ENCODE results near the gene PCDHA5. TPM values are rescaled to one million over a fixed set of nuclear protein-coding genes. Genes with fewer than 3 reads are reported as not detected.

Gene PCDHA5
- polyA plus RNA-seq, 1 donor from 2014 or later, result 1.4 TPM

- TF ChIP-seq RAD21 (conservative IDR thresholded peaks at IDR 0.05), result no peak
- TF ChIP-seq EZH2 (IDR thresholded peaks at IDR 0.05; ENCODE audit: borderline replicate concordance, insufficient read depth, low read length, poor library complexity, severe bottlenecking), result no peak
- TF ChIP-seq, protein P1, sequence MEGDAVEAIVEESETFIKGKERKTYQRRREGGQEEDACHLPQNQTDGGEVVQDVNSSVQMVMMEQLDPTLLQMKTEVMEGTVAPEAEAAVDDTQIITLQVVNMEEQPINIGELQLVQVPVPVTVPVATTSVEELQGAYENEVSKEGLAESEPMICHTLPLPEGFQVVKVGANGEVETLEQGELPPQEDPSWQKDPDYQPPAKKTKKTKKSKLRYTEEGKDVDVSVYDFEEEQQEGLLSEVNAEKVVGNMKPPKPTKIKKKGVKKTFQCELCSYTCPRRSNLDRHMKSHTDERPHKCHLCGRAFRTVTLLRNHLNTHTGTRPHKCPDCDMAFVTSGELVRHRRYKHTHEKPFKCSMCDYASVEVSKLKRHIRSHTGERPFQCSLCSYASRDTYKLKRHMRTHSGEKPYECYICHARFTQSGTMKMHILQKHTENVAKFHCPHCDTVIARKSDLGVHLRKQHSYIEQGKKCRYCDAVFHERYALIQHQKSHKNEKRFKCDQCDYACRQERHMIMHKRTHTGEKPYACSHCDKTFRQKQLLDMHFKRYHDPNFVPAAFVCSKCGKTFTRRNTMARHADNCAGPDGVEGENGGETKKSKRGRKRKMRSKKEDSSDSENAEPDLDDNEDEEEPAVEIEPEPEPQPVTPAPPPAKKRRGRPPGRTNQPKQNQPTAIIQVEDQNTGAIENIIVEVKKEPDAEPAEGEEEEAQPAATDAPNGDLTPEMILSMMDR (IDR thresholded peaks at IDR 0.05; ENCODE audit: poor library complexity, severe bottlenecking), result no peak
- no peak for TF ChIP-seq POLR2AphosphoS5 (IDR thresholded peaks at IDR 0.05)
- TF ChIP-seq MXI1 (conservative IDR thresholded peaks at IDR 0.05; ENCODE audit: poor library complexity, severe bottlenecking), result no peak
- no peak for TF ChIP-seq REST (IDR thresholded peaks at IDR 0.05; ENCODE audit: borderline replicate concordance)
- no peak for TF ChIP-seq TAF1 (IDR thresholded peaks at IDR 0.05; ENCODE audit: low read depth)
- no peak for TF ChIP-seq EP300 (conservative IDR thresholded peaks at IDR 0.05; ENCODE audit: poor library complexity, severe bottlenecking)
- no peak for TF ChIP-seq SMC3 (conservative IDR thresholded peaks at IDR 0.05; ENCODE audit: poor library complexity)
- H3K9ac ChIP-seq (ENCODE audit: low read length), result no peak overlapping the region
- no peaks in the 10 kb centered on the region for H3F3A ChIP-seq (ENCODE audit: insufficient read depth, low read length, poor library complexity, severe bottlenecking)
- H3K4me2 ChIP-seq (ENCODE audit: low read length), result no peak overlapping the region
- H3K27me3 ChIP-seq (ENCODE audit: insufficient read depth, low read depth, low read length), result no peaks in the 10 kb centered on the region
- H3K9me2 ChIP-seq (ENCODE audit: insufficient read depth, low read length), result no peaks in the 10 kb centered on the region
- peaks cover 39% of the 10 kb centered on the region for H3K9me3 ChIP-seq (ENCODE audit: low read length)
- H3K36me3 ChIP-seq (ENCODE audit: insufficient read depth, low read length), result peaks cover 26% of the 10 kb centered on the region
- H3K4me3 ChIP-seq (ENCODE audit: low read length), result no peak overlapping the region
- H4K20me1 ChIP-seq (ENCODE audit: insufficient read depth), result no peaks in the 10 kb centered on the region
- peaks cover 34% of the 10 kb centered on the region for H3K79me2 ChIP-seq (replicated peaks; ENCODE audit: insufficient read depth, low read length)
- no peak overlapping the region for H3K27ac ChIP-seq (ENCODE audit: low read length)
- no peak overlapping the region for H2AFZ ChIP-seq (ENCODE audit: low read depth, low read length)
These were observed 14.5 kb downstream of the PCDHA5 start for GRCh38 chr5:140835622-140836510.

- no peaks in the 10 kb centered on the region for H3K9me2 ChIP-seq (ENCODE audit: insufficient read depth, low read length)
- H3K36me3 ChIP-seq (ENCODE audit: insufficient read depth, low read length), result peaks cover 17% of the 10 kb centered on the region
- H3K9ac ChIP-seq (ENCODE audit: low read length), result no peak within 1 kb of the TSS
- no peak for TF ChIP-seq EP300 (conservative IDR thresholded peaks at IDR 0.05; ENCODE audit: poor library complexity, severe bottlenecking)
- TF ChIP-seq EZH2 (IDR thresholded peaks at IDR 0.05; ENCODE audit: borderline replicate concordance, insufficient read depth, low read length, poor library complexity, severe bottlenecking), result no peak
- TF ChIP-seq MXI1 (conservative IDR thresholded peaks at IDR 0.05; ENCODE audit: poor library complexity, severe bottlenecking), result no peak
- no peak for TF ChIP-seq REST (IDR thresholded peaks at IDR 0.05; ENCODE audit: borderline replicate concordance)
- no peak for TF ChIP-seq TAF1 (IDR thresholded peaks at IDR 0.05; ENCODE audit: low read depth)
- no peaks in the 10 kb centered on the region for H3K27me3 ChIP-seq (ENCODE audit: insufficient read depth, low read depth, low read length)
- no peak within 1 kb of the TSS for H3K27ac ChIP-seq (ENCODE audit: low read length)
- no peak within 1 kb of the TSS for H2AFZ ChIP-seq (ENCODE audit: low read depth, low read length)
- peak within 1 kb of the TSS; percentile 31 for H3K4me3 ChIP-seq (ENCODE audit: low read length)
- no peaks in the 10 kb centered on the region for H4K20me1 ChIP-seq (ENCODE audit: insufficient read depth)
- peaks cover 10% of the 10 kb centered on the region for H3K9me3 ChIP-seq (ENCODE audit: low read length)
- no peak within 1 kb of the TSS for H3K4me2 ChIP-seq (ENCODE audit: low read length)
- H3F3A ChIP-seq (ENCODE audit: insufficient read depth, low read length, poor library complexity, severe bottlenecking), result no peaks in the 10 kb centered on the region
- peaks cover 14% of the 10 kb centered on the region for H3K79me2 ChIP-seq (replicated peaks; ENCODE audit: insufficient read depth, low read length)
These were observed 19.9 kb downstream of the PCDHA5 start, which contains the start of gene PCDHA8 for GRCh38 chr5:140840978-140841962. Gene PCDHA8 (plus strand): TSS chr5:140841187. CDS start chr5:140841322, 135 bp downstream.
